DMS114 treated with DMSO at 0.1 percent for 48 hours (cell line): ENCODE results near the gene HCRTR1.
A peak's percentile ranks its signal among the peaks of the same experiment; 100 is the strongest.

ENCODE experiments used
- DNase-seq: peaks from one replicate; lab custom pipeline; 2025; ENCODE audit not compliant: unreplicated experiment; lab: John Stamatoyannopoulos, UW

HCRTR1 gene

GRCh38 chr1:31625561-31626222, 8.2 kb downstream of the HCRTR1 start:
- no peak for DNase-seq

DNA sequence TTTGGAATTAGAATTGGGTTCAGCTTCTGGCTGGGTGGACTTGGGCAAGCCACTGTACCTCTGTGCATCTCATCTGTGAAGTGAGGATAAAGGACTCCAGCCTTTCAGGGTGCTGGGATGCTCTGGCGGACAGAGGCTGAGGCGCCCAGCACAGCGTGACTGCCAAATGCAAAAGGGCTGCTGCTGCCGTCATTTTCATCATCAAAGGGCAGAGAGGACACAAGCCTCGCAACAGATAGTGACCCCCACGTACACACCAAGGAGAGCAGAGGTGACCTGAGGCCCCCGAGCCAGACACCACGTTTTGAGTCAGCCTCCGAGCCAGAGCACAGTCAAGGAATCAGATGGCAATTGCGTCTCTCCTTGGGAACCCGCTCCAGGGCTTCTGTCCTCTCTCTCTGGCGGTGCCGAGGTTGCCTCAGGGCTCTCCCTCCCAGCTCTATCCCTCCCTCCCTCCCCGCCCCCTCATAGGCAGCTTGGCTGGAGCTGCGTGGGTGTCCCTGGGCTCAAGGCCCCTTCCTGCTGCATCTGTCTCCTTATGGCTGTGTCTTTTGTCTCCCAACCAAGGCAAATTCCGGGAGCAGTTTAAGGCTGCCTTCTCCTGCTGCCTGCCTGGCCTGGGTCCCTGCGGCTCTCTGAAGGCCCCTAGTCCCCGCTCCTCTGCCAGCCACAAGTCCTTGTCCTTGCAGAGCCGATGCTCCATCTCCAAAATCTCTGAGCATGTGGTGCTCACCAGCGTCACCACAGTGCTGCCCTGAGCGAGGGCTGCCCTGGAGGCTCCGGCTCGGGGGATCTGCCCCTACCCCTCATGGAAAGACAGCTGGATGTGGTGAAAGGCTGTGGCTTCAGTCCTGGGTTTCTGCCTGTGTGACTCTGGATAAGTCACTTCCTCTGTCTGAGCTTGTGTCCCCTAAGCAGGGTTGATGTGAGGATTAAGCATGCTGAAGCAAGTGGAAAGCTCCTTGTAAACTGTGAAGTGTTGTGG, 9.0 kb downstream of the HCRTR1 start:
- DNase-seq = no peak

DNA sequence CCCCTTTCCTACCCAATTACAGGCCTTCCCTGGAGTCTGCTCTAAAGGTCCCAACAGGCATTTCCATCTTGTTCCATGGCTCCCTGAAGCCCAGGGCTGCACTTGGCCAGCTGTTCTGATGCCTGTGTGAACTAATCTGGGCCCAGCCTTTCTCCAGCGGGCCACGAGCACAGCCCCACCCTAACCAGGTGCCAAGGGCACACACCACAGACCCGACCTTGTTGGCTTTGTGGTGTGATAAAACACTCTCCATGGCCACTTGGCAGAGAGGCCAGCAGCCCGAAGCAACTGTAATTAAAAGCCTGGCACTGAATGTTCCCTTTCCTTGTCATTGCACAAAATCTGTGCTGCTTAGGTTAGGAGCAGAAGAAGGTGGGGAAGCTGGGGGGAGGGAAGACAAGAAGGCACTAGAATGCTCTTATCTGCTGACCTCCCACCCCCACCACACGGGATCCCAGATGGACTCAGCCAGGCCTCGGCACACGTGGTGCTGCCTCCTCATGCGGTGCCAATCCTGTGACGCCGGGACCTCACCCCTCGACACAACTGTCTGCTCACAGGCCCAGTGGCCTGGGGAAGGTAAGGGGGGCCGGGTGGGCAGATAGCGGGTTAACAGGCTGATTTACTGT, 9.9 kb downstream of the HCRTR1 start:
- DNase-seq = no peak

- no peak for DNase-seq
Measured at GRCh38 chr1:31627930-31628559, 10.6 kb downstream of the HCRTR1 start.

DNA sequence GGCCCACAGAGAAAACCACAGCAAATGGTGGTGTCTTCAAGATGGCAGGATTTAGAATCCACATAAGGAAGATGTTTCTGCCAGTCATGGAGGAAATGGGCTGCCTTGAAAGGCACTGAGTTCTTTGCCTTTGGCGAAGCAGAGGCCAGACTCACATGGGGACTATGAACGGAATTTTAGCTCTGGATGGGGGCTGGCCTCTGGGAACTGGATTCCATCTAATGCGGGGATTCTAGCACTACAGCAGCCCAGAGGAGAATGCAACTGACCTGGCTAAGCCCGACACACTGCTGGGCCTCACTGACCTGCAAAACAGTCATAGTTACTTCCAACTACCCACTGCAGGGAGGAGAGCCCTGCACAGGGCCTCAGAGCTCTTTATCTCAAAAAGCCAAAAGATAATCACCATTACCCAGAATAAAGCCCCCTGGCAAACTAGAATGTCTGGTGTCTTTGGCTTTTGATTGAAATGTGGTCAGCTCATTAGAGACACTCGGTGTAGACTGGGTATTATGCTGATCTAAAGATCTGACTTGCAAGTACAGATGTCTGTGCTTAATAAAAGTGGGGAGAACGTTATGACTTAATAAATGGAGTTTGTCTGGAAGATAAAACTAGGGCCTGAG, 11.6 kb downstream of the HCRTR1 start:
- DNase-seq = no peak

DNA sequence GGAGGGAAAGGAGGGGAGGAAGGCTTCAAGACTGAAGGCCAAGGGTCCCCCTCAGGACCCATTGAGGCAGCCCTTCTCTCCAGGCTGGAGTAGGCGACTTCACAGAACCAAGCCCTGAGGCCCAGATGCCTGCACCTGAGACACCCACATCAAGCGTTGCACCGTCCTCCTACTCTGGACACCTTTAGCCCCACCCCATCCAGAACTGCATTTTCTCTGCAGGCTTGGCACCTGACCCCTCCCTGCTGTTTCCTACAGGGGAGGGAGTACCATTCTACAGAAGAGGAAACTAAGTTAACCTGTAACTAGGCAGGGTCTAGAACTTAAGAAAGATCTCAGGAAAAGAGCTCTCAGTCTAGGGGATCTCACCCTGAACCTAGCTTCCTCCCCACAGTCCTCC, 15.2 kb downstream of the HCRTR1 start:
- DNase-seq = no peak

DNA sequence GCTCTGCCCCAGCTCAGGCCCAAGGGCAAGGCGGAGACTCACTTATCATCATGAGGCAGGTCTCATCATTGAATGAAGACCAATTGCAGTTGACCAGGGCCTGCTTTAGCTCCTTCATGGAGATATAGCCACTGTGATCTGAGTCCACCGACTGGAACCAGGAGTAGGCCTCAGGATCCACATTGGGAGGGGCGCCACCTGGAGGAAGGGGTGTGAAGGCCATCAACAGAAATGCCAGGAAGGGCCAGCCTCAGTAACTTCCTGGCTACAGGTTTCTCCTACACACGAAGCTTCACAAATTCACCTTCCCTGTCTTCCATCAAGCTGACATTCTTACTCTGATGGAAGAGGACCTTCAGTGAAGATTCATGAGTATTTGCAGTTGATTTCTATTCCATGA, 15.6 kb downstream of the HCRTR1 start:
- DNase-seq = no peak

DNA sequence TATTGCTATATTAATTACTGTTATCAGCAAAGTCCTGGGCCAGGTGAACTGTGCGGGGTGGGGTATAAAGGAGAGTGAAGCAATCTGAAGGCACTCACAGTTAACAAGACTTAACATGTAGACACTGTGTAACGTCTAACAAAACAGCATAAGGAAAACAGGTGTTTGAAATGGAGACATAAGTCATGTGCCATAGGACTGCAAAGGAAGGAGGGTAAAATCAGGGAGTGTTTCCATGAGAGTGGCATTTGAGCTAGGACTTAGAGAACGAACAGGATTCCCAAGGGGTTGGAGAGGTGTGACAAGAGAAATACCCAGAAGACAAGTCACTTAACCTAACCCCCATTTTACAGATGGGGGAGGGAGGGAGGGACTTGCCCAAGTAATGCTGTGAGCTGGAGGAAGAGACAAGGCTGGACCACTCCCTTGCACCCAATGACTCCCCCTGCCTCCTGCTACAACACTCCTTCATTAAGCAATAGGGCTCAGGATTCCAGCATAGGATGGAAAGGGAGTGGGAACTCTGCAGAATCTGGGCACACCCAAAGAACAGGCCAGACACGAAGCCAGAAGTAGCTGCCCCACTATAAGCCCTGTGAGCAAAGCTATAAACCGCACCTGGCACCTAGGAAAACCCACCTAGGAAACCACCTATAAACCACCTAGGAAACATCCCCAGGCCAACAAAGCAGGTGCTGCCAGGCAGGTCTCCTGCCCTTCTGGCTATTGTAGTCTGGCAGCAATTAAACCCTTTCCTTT, 20.6 kb downstream of the HCRTR1 start:
- no peak for DNase-seq

- no peak for DNase-seq
Measured at GRCh38 chr1:31639543-31639942, 22.1 kb downstream of the HCRTR1 start.

DNA sequence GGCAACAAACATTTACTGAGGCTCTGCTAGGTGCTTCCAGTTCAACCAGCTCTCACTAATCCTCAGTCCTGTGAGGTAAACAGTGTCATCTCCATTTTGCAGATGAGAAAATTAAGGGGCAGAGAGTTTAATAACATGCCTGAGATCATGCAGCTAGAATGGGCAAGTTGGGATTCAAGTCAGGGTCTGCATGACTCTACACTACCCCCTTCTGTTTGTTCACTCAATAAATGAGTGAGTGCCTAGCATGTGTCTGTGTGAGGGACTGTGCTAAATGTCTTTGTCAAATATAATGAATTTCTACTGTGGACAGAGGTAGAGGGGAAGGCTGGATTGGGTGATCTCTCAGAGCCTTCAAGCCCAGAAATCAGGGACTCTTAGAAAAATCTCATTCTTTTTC, 22.7 kb downstream of the HCRTR1 start:
- no peak for DNase-seq

- no peak for DNase-seq
Measured at GRCh38 chr1:31640964-31641363, 23.5 kb downstream of the HCRTR1 start.

DNA sequence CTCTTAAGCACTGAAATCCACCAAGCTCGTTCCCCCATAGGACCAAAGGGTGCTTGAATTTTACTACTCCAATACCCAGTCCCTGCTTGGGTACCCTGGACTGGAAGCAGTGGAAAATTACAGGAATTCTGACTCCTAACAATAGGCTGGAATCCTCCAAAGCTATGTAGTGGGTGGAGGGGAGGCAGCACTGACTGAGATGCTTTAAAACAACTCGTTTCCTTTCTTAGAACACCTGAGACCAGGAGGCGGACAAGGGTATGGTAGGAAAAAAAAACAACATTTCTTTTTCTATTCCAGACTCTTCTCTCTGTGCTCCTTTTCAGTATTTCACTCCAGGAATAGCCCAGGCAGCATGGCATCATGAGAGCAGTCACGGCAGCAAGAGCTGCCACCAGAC, 24.9 kb downstream of the HCRTR1 start:
- no peak for DNase-seq

DNA sequence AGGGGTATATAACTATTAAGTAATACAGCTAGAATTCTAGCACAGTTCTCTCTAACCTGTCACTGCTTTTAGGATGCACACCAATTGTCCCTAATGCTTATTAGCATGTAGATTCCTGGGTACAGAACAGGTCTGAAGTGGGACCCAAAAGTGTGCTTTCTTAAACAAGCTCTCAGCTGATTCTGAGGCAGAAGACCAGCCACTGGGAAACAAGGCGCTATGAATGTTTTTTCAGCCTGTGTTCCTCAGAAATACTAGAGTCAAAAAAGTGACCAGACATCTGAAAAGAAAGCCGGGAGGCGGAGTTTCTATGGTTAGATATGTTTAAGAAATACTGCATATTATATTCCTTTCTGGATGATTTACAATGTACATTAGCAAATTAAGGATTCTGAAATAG, 25.4 kb downstream of the HCRTR1 start:
- DNase-seq = no peak

DNA sequence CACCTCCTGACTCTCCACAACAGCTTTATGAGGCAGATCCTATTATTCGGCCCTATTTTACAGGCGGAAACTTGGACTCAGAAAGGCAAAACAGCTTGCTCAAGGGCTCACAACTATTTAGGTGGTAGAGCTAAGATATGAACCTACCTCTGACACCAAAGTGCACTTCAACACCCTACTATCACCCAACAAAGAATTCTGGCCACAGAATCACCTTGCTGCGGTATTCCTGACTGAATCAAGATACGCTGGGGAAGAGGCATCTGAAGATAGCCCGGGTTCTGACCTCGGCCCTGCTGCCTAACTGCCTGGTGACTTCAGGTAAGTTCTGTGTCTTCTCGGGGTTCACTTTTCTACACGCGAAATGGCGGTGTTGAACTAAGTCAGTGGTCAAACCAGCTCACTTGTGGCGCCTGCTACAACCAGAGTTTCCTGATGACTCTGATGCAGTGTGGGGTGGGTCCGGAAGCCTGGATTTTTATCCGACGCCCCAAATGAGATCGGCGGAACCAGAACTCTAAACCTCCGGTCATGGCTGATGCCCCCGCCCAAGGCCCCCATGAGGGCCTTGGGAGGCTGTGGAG, 26.6 kb downstream of the HCRTR1 start:
- no peak for DNase-seq

DNA sequence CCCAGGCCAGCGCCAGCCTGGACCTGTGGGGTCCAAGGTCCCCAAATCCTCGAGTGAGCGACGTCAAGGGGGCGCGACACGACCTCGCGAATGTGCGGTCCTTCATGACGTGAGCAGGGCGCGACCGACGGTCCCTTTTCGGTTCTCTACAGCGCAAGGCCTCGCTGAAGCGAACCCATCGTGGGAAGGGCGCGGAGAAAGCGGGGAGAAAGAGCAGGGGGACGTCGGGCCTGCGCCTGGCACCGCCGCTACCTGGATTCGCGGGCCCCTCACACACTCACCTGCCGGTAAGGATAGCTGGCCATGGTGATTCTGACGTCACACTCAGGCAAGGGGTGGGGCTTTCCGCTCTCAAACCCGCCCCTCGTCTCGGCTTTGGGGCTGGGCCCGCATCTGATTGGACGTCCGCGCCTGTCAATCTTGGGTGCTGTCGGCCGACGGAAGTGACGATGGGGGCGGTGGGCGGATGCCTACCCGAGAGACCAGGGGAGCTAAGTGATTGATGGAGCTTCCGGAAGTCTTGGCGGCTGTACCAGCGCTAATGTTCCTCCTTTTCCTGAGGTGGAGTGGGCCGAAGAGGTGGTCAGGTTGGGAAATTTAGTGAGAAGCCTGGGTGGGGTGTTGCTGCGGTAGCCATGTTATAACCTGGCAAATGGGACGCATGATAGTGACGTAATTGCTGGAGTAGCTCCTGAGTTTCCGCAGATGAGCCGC, 27.2 kb downstream of the HCRTR1 start, which contains the start of gene PEF1:
Gene PEF1 (minus strand): TSS at position 317 of the 714 bp plus-strand sequence. CDS start 12 bp downstream, at position 305.
- peak; percentile 100 for DNase-seq

GRCh38 chr1:31645274-31645568, 27.7 kb downstream of the HCRTR1 start:
- no peak for DNase-seq

GRCh38 chr1:31646259-31646960, 28.9 kb downstream of the HCRTR1 start:
- DNase-seq = no peak

DNA sequence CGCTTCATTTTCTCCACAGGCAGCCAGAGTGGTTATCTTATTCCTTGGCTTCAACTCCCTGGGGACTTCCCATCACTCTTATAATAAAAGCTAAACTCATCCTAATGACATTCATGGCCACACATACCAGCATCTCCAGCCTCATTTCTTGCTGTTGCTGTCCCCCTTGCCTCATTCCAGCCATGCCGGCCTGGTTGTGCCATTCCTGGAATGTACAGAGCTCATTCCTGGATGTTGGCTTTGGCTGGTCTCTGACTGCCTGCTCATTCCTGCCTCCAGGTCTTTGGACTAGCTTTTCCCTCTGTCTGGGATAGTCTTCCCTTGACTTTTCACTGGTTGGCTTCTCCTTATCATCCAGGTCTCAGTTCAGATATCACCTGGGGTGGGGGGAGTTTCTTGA, 29.6 kb downstream of the HCRTR1 start:
- no peak for DNase-seq

DNA sequence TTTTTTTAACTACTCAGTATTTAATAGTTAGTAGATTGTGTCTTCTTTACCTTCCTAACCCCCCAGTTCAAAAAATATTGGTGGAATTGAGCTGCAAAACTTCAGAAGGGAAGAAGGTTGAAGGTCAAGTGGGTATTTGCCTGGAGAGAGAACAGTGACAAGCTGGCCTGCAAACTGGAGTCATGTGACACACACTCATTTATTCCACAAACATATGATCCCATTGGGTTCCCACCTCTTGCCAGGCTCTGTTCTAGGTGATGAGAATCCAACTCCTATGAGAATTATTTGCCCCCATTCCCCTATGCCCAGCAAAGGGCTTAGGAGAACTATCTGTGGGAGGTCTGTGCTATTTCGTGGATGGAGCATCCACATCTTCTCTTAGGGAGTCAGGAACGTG, 30.7 kb downstream of the HCRTR1 start:
- DNase-seq = no peak
